Sciatic nerve (tissue), 2 donors: ENCODE results near the gene KLHL15. TPM values are rescaled to one million over a fixed set of nuclear protein-coding genes. Genes with fewer than 3 reads are reported as not detected.

ENCODE experiments used
- ATAC-seq: fragments of 200-7000 bp; cut with Tn5 transposase; one replicate; pipeline ENCODE4 v1.9.1; 2020; ENCODE audit warnings: mild to moderate bottlenecking, moderate library complexity
- DNase-seq: peaks from one replicate; pipeline ENCODE4 v3.0.0-alpha.2; 2020; ENCODE audit warnings: low spot score
- intact Hi-C: fragments of 100-400 bp; cut with DNase I; formaldehyde crosslinking; loops from one replicate; pipeline ENCODE4 v1.14.2; 2022
- total RNA-seq: library from RNA; stranded (reverse); fragmentation: NEBNext Ultra II Directional; extraction: Animal tissue kit (Norgen Biotek cat#: 25700); gene quantifications from one replicate; pipeline ENCODE4 v1.2.1, GENCODE V29; 2021
- donor health status: DM: no; HTN: no; CAD: no.
- donor health status: DM: no; HTN: no; CAD: no.

The KLHL15 gene
- total RNA-seq, 1 donor from 2014 or later: 7.9 TPM

GRCh38 chrX:23964191-23964590, 62.8 kb downstream of the KLHL15 start:
- DNase-seq (no peak), ATAC-seq (no peak)
- intact Hi-C loops: no loop called here

GRCh38 chrX:23959781-23960180, 67.2 kb downstream of the KLHL15 start:
- no peak for DNase-seq
- ATAC-seq: no peak
- intact Hi-C loops: no loop called here

- DNase-seq (no peak), ATAC-seq (no peak)
- intact Hi-C loops: no loop called here
Measured at GRCh38 chrX:23954396-23954795, 72.6 kb downstream of the KLHL15 start.

GRCh38 chrX:23953908-23954269, 73.1 kb downstream of the KLHL15 start:
- DNase-seq (no peak), ATAC-seq (no peak)
- intact Hi-C loops: no loop called here

- no peak for ATAC-seq
- intact Hi-C loops: no loop called here
- no peak for DNase-seq
Measured at GRCh38 chrX:23952984-23953907, 73.7 kb downstream of the KLHL15 start.

GRCh38 chrX:23952391-23952790, 74.6 kb downstream of the KLHL15 start:
- no peak for DNase-seq
- intact Hi-C loops: no loop called here
- ATAC-seq: no peak

- intact Hi-C loops: no loop called here
- ATAC-seq (no peak), DNase-seq (no peak)
Measured at GRCh38 chrX:23945206-23945605, 81.8 kb downstream of the KLHL15 start.

GRCh38 chrX:23944234-23944633, 82.8 kb downstream of the KLHL15 start:
- ATAC-seq (no peak), DNase-seq (no peak)
- intact Hi-C loops: no loop called here

- ATAC-seq: no peak
- intact Hi-C loops: no loop called here
- no peak for DNase-seq
Measured at GRCh38 chrX:23939203-23939602, 87.8 kb downstream of the KLHL15 start.

GRCh38 chrX:23938690-23939089, 88.3 kb downstream of the KLHL15 start:
- no peak for DNase-seq
- intact Hi-C loops: no loop called here
- ATAC-seq: no peak

- no peak for DNase-seq
- intact Hi-C loops: no loop called here
- no peak for ATAC-seq
Measured at GRCh38 chrX:23937100-23937499, 89.9 kb downstream of the KLHL15 start.

GRCh38 chrX:23936180-23936579, 90.8 kb downstream of the KLHL15 start:
- intact Hi-C loops: no loop called here
- DNase-seq (no peak), ATAC-seq (no peak)

GRCh38 chrX:23935106-23935505, 91.9 kb downstream of the KLHL15 start:
- intact Hi-C loops: no loop called here
- ATAC-seq (no peak), DNase-seq (no peak)

Other genes starting within 250 kb of the KLHL15 start
- gene SAT1, start 244.0 kb downstream of the KLHL15 start, total RNA-seq: 417 TPM
- gene APOO, start 119.2 kb downstream of the KLHL15 start, total RNA-seq: 38.6 TPM
- not detected for gene CXorf58, start 119.2 kb downstream of the KLHL15 start, total RNA-seq
- gene EIF2S3, start 27.8 kb upstream of the KLHL15 start, total RNA-seq: 153 TPM
- gene ZFX, start 122.5 kb upstream of the KLHL15 start, total RNA-seq: 75.1 TPM